NT2/D1 (cell line): ENCODE data around the gene PHACTR1.
"Not testable (repeated sequence)": the region's sequence is repeated elsewhere in the genome, so short reads cannot be mapped to it uniquely, and the experiment has no call there.

Source experiments
- SUZ12 ChIP-seq: IDR thresholded peaks from 2 replicates; pipeline ENCODE4 v1.6.1; 2011; ENCODE audit not compliant: insufficient read length, insufficient read depth; ENCODE audit errors: extremely low read depth
- YY1 ChIP-seq: IDR thresholded peaks from 2 replicates; pipeline ENCODE4 v1.6.1; 2011; ENCODE audit not compliant: insufficient read length, insufficient read depth

- not testable (repeated sequence) for TF ChIP-seq SUZ12, YY1
These were observed 443.3 kb downstream of the PHACTR1 start for GRCh38 chr6:13159822-13160221.
